ENCODE results near the gene KDR. TPM values are rescaled to one million over a fixed set of nuclear protein-coding genes. Genes with fewer than 3 reads are reported as not detected.

Gene KDR
- total RNA-seq, 3 donors from 2014 or later, result 0.05 TPM; not detected in 1

GRCh38 chr4:55136634-55137033, 11.2 kb upstream of the KDR start:
- H3K27me3 Mint-ChIP-seq (ENCODE audit: low read depth), result peaks cover 2% of the 10 kb centered on the region
- H3K9me3 Mint-ChIP-seq, result no peaks in the 10 kb centered on the region
- no peak for DNase-seq
- H3K36me3 Mint-ChIP-seq (ENCODE audit: insufficient read depth), result no peaks in the 10 kb centered on the region
- H3K4me1 Mint-ChIP-seq (ENCODE audit: low read depth), result no peaks in the 10 kb centered on the region
- no peak for ATAC-seq
- no peak overlapping the region for H3K4me3 Mint-ChIP-seq

GRCh38 chr4:55133951-55134350, 8.6 kb upstream of the KDR start:
- Mint-ChIP-seq H3K9me3 (no peaks in the 10 kb centered on the region), H3K27me3 (ENCODE audit: low read depth) (peaks cover 2% of the 10 kb centered on the region), H3K36me3 (ENCODE audit: insufficient read depth) (no peaks in the 10 kb centered on the region), H3K4me3 (no peak overlapping the region), H3K4me1 (ENCODE audit: low read depth) (no peaks in the 10 kb centered on the region)
- DNase-seq (no peak), ATAC-seq (no peak)

GRCh38 chr4:55132775-55133174, 7.4 kb upstream of the KDR start:
- Mint-ChIP-seq H3K36me3 (ENCODE audit: insufficient read depth) (no peaks in the 10 kb centered on the region), H3K27me3 (ENCODE audit: low read depth) (peaks cover 2% of the 10 kb centered on the region), H3K4me3 (no peak overlapping the region), H3K9me3 (no peaks in the 10 kb centered on the region), H3K4me1 (ENCODE audit: low read depth) (no peaks in the 10 kb centered on the region)
- ATAC-seq (no peak), DNase-seq (no peak)

- H3K36me3 Mint-ChIP-seq (ENCODE audit: insufficient read depth), result no peaks in the 10 kb centered on the region
- no peak overlapping the region for H3K4me3 Mint-ChIP-seq
- ATAC-seq (no peak), DNase-seq (no peak)
- H3K27me3 Mint-ChIP-seq (ENCODE audit: low read depth), result peaks cover 34% of the 10 kb centered on the region
- H3K4me1 Mint-ChIP-seq (ENCODE audit: low read depth), result no peaks in the 10 kb centered on the region
- H3K9me3 Mint-ChIP-seq, result no peaks in the 10 kb centered on the region
Observed at GRCh38 chr4:55127521-55127920, 2.1 kb upstream of the KDR start.

GRCh38 chr4:55127053-55127452, 1.7 kb upstream of the KDR start:
- H3K27me3 Mint-ChIP-seq (ENCODE audit: low read depth), result peaks cover 36% of the 10 kb centered on the region

GRCh38 chr4:55125763-55126541, 557 bp upstream of the KDR start:
- Mint-ChIP-seq H3K4me3 (no peak overlapping the region), H3K4me1 (ENCODE audit: low read depth) (no peaks in the 10 kb centered on the region), H3K36me3 (ENCODE audit: insufficient read depth) (no peaks in the 10 kb centered on the region), H3K9me3 (no peaks in the 10 kb centered on the region), H3K27me3 (ENCODE audit: low read depth) (peaks cover 37% of the 10 kb centered on the region)
- ATAC-seq, result no peak
- no peak for DNase-seq

More at GRCh38 chr4:55127053-55127452, 1.7 kb upstream of the KDR start:
- H3K4me3 Mint-ChIP-seq, result no peak overlapping the region
- no peaks in the 10 kb centered on the region for H3K9me3 Mint-ChIP-seq
- H3K4me1 Mint-ChIP-seq (ENCODE audit: low read depth), result no peaks in the 10 kb centered on the region
- ATAC-seq, result no peak
- DNase-seq, result no peak
- H3K36me3 Mint-ChIP-seq (ENCODE audit: insufficient read depth), result no peaks in the 10 kb centered on the region

GRCh38 chr4:55124322-55125076, 896 bp downstream of the KDR start:
- ATAC-seq (peak in 1 of 2 donors; percentile 4), DNase-seq (no peak)
- Mint-ChIP-seq H3K27me3 (ENCODE audit: low read depth) (peaks cover 37% of the 10 kb centered on the region), H3K4me3 (no peak overlapping the region), H3K36me3 (ENCODE audit: insufficient read depth) (no peaks in the 10 kb centered on the region), H3K9me3 (no peaks in the 10 kb centered on the region), H3K4me1 (ENCODE audit: low read depth) (no peaks in the 10 kb centered on the region)

- no peaks in the 10 kb centered on the region for H3K9me3 Mint-ChIP-seq
- peaks cover 37% of the 10 kb centered on the region for H3K27me3 Mint-ChIP-seq (ENCODE audit: low read depth)
- no peak overlapping the region for H3K4me3 Mint-ChIP-seq
- ATAC-seq, result no peak
- H3K4me1 Mint-ChIP-seq (ENCODE audit: low read depth), result no peaks in the 10 kb centered on the region
- H3K36me3 Mint-ChIP-seq (ENCODE audit: insufficient read depth), result no peaks in the 10 kb centered on the region
- DNase-seq, result no peak
Observed at GRCh38 chr4:55123791-55124190, 1.6 kb downstream of the KDR start.

GRCh38 chr4:55122235-55122634, 3.2 kb downstream of the KDR start:
- Mint-ChIP-seq H3K36me3 (ENCODE audit: insufficient read depth) (no peaks in the 10 kb centered on the region), H3K9me3 (no peaks in the 10 kb centered on the region), H3K4me3 (no peak overlapping the region), H3K27me3 (ENCODE audit: low read depth) (peaks cover 38% of the 10 kb centered on the region), H3K4me1 (ENCODE audit: low read depth) (no peaks in the 10 kb centered on the region)
- DNase-seq (no peak), ATAC-seq (no peak)

GRCh38 chr4:55121246-55121645, 4.1 kb downstream of the KDR start:
- no peaks in the 10 kb centered on the region for H3K4me1 Mint-ChIP-seq (ENCODE audit: low read depth)
- no peaks in the 10 kb centered on the region for H3K9me3 Mint-ChIP-seq
- peaks cover 30% of the 10 kb centered on the region for H3K27me3 Mint-ChIP-seq (ENCODE audit: low read depth)
- DNase-seq (no peak), ATAC-seq (no peak)
- H3K36me3 Mint-ChIP-seq (ENCODE audit: insufficient read depth), result no peaks in the 10 kb centered on the region
- H3K4me3 Mint-ChIP-seq, result no peak overlapping the region

GRCh38 chr4:55118397-55118796, 7.0 kb downstream of the KDR start:
- H3K4me1 Mint-ChIP-seq (ENCODE audit: low read depth), result no peaks in the 10 kb centered on the region
- no peak overlapping the region for H3K4me3 Mint-ChIP-seq
- peaks cover 9% of the 10 kb centered on the region for H3K27me3 Mint-ChIP-seq (ENCODE audit: low read depth)
- ATAC-seq (no peak), DNase-seq (no peak)
- no peaks in the 10 kb centered on the region for H3K9me3 Mint-ChIP-seq
- H3K36me3 Mint-ChIP-seq (ENCODE audit: insufficient read depth), result no peaks in the 10 kb centered on the region

- no peak overlapping the region for H3K4me3 Mint-ChIP-seq
- H3K27me3 Mint-ChIP-seq (ENCODE audit: low read depth), result peaks cover 9% of the 10 kb centered on the region
- no peaks in the 10 kb centered on the region for H3K4me1 Mint-ChIP-seq (ENCODE audit: low read depth)
- DNase-seq, result no peak
- H3K36me3 Mint-ChIP-seq (ENCODE audit: insufficient read depth), result no peaks in the 10 kb centered on the region
- H3K9me3 Mint-ChIP-seq, result no peaks in the 10 kb centered on the region
- no peak for ATAC-seq
Observed at GRCh38 chr4:55117511-55117910, 7.9 kb downstream of the KDR start.

- H3K4me1 Mint-ChIP-seq (ENCODE audit: low read depth), result no peaks in the 10 kb centered on the region
- no peak overlapping the region for H3K4me3 Mint-ChIP-seq
- DNase-seq (no peak), ATAC-seq (no peak)
- no peaks in the 10 kb centered on the region for H3K36me3 Mint-ChIP-seq (ENCODE audit: insufficient read depth)
- no peaks in the 10 kb centered on the region for H3K9me3 Mint-ChIP-seq
- H3K27me3 Mint-ChIP-seq (ENCODE audit: low read depth), result peaks cover 5% of the 10 kb centered on the region
Observed at GRCh38 chr4:55116450-55116849, 8.9 kb downstream of the KDR start.

- Mint-ChIP-seq H3K4me1 (ENCODE audit: low read depth) (no peaks in the 10 kb centered on the region), H3K36me3 (ENCODE audit: insufficient read depth) (no peaks in the 10 kb centered on the region), H3K27me3 (ENCODE audit: low read depth) (no peaks in the 10 kb centered on the region), H3K4me3 (no peak overlapping the region), H3K9me3 (no peaks in the 10 kb centered on the region)
- no peak for DNase-seq
- ATAC-seq, result no peak
Observed at GRCh38 chr4:55111601-55112000, 13.8 kb downstream of the KDR start.

- Mint-ChIP-seq H3K27me3 (ENCODE audit: low read depth) (no peaks in the 10 kb centered on the region), H3K4me3 (no peak overlapping the region), H3K36me3 (ENCODE audit: insufficient read depth) (no peaks in the 10 kb centered on the region), H3K4me1 (ENCODE audit: low read depth) (no peaks in the 10 kb centered on the region), H3K9me3 (no peaks in the 10 kb centered on the region)
- no peak for ATAC-seq
- DNase-seq, result no peak
Observed at GRCh38 chr4:55110131-55110530, 15.3 kb downstream of the KDR start.
